GM10248 (cell line): Measurements from ENCODE around the gene CCDC85C.

Experiments used
- CTCF ChIA-PET: fragments of 300-600 bp; sonication (Branson Sonifier 250); formaldehyde crosslinking; extraction: SDS; loops from one replicate; lab custom pipeline; 2021; ENCODE audit warnings: antibody characterized with exemption; lab: Yijun Ruan, JAX
- POLR2A ChIA-PET: fragments of 350-650 bp; sonication (Branson Sonifier 250); formaldehyde crosslinking; extraction: SDS; loops from one replicate; lab custom pipeline; 2020; ENCODE audit warnings: antibody characterized with exemption; lab: Yijun Ruan, JAX
- DNase-seq: peaks from one replicate; pipeline ENCODE4 v3.0.0; 2012; ENCODE audit errors: extremely low spot score
- TF ChIP-seq, protein P1 (sequence below): IDR thresholded peaks from 2 replicates; pipeline ENCODE4 v1.5.1; 2012; ENCODE audit warnings: mild to moderate bottlenecking, low read depth; ENCODE audit errors: extremely low read depth, missing control alignments, control extremely low read depth

CCDC85C gene

DNA sequence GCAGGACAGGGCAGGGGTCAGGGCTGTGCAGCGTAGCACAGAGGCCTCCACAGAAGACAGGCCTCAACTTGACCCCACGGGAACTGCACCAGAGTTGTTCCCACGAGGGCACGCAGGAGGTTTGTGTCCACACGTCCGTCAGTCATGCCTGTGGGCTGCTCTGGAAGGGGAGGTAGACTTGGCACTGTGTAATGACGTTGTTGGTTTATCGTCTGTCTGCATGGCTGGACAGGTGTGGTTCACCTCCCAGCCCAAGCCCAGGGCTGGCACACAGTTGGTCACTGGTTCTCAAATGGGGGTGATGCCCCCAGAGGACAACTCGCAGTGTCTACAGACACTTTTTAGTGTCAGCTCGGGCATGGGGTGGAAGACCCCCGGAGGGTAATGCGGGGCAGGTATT, 77.0 kb downstream of the CCDC85C start:
- ChIA-PET CTCF (interaction anchor here (2.3 kb wide), 1 partner anchor 11 kb away, joined by 7 read pairs; no protein-coding TSS in a partner anchor), POLR2A (no interaction called here)
- DNase-seq, result no peak
- TF ChIP-seq, protein P1, sequence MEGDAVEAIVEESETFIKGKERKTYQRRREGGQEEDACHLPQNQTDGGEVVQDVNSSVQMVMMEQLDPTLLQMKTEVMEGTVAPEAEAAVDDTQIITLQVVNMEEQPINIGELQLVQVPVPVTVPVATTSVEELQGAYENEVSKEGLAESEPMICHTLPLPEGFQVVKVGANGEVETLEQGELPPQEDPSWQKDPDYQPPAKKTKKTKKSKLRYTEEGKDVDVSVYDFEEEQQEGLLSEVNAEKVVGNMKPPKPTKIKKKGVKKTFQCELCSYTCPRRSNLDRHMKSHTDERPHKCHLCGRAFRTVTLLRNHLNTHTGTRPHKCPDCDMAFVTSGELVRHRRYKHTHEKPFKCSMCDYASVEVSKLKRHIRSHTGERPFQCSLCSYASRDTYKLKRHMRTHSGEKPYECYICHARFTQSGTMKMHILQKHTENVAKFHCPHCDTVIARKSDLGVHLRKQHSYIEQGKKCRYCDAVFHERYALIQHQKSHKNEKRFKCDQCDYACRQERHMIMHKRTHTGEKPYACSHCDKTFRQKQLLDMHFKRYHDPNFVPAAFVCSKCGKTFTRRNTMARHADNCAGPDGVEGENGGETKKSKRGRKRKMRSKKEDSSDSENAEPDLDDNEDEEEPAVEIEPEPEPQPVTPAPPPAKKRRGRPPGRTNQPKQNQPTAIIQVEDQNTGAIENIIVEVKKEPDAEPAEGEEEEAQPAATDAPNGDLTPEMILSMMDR, result no peak

DNA sequence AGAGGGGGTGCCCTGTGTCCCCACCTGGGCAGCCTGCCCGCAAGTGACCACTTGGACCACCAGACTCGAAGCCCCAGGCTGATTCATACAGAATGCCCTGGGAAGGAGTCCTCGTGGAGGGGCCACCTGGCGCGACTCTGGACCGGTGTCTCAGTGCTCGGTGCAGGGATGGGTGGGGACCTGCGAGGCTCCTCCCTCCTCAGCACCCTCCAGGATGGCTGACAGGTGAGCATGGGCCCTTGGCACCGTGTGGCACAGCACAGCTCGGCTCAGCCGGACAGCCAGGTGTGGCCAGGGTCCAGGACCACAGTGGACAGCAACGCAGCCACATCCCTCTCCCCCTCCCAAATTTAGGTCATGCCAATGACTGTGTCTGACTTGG, 78.3 kb downstream of the CCDC85C start:
- POLR2A ChIA-PET, result no interaction called here
- TF ChIP-seq, protein P1, result no peak
- no peak for DNase-seq
- CTCF ChIA-PET, result interaction anchor here (1.5 kb wide), 1 partner anchor 103 kb away, joined by 5 read pairs; no protein-coding TSS in a partner anchor

DNA sequence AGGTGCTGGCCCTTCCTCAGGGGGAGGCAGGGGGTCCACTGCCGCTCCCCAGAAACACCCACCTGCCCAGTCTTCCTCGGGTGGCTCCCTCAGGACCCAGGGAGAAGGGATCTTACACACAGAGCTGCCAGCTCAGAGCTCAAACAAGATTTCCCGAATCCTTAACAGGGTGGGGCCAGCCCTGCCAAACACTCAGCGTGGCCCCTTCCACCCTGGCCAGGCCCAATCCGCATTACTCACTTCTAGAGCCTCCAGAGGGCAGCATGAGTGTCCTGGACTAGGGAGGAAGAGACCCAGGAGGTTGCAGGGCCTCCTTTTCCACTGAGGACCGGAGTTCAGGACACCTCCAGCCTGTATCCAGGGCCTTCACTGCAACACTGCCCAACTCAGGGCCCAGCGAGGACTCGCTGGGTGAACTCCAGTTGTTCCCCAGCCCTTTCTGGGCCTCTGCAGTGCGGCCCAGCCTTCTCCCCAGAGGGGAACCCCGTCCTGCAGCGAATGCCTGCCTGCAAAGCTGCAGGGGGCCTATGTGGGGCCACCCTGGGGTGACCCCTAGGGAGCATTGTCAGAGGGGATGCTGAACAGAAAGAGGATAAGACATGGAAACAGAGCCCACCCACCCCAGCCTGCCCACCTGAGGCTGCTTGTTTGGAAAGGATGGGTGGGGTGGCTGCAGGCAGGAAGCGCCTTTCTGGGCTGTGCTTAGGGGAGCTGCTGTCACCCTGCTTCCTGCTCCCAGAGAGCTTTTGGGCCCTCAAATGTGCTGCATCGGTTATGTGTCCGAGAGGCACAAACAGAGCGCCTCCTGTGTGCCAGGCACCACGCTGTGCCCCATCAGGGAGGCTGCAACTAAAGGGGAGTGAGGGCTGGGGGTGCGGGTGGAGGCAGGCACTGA, 79.0 kb downstream of the CCDC85C start:
- POLR2A ChIA-PET, result no interaction called here
- TF ChIP-seq, protein P1, result peak; percentile 14
- no peak for DNase-seq
- CTCF ChIA-PET, result interaction anchor here (0.8 to 1.5 kb wide), 2 partner anchors 8 to 104 kb away, joined by 3 to 5 read pairs; no protein-coding TSS in a partner anchor

DNA sequence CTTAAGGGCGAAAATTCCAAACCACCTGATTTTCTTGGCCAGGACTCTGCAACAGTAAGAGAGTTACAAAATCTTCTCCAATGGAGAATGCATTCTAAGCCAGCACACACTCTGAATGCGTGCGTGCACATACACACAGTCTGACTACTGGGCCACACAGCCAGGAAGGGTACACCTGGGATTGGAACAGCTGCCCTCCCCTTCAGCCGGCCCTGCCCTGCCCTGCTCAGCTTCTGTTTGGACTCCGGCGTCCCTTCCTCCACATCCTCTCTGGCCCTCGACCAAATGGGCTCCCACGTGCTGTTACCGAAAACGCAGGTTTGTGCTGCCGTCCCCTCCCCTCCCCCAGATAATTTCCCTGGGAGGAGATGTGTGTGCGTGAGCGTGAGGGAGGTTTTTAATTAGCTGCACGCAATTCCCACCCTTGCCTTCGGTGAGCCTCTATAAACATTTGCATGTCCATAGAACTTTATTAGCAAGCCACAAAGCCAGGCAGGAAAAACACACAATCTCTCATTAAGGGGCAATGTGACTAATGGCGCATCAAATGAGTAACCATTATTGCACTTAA, 79.8 kb downstream of the CCDC85C start:
- POLR2A ChIA-PET, result interaction anchor here (0.6 kb wide), 1 partner anchor 102 kb away, joined by 3 read pairs; no protein-coding TSS in a partner anchor
- TF ChIP-seq, protein P1, result no peak
- DNase-seq, result no peak
- CTCF ChIA-PET, result interaction anchor here (0.8 to 1.6 kb wide), 2 partner anchors 9 to 104 kb away, joined by 3 to 7 read pairs; no protein-coding TSS in a partner anchor

DNA sequence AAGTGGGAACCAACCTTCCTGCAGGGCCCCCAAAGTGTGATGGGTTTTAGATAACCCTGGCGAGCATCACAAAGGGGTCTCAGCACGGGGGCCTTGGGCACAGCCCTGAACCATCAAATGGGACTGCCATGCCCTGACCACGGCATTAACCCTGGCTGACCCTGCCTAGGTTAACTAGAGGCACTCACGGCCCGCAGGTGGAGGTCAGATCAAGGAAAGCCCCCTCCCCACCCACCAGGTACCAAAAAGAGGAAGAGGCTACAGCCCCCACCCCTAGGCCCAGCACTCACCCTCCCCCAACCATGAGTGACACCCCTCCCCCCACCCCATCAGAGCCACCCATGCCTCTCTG, 80.3 kb downstream of the CCDC85C start:
- ChIA-PET POLR2A (interaction anchor here (0.6 kb wide), 1 partner anchor 103 kb away, joined by 3 read pairs; no protein-coding TSS in a partner anchor), CTCF (interaction anchor here (1.6 kb wide), 1 partner anchor 105 kb away, joined by 7 read pairs; no protein-coding TSS in a partner anchor)
- no peak for DNase-seq
- TF ChIP-seq, protein P1, result no peak

DNA sequence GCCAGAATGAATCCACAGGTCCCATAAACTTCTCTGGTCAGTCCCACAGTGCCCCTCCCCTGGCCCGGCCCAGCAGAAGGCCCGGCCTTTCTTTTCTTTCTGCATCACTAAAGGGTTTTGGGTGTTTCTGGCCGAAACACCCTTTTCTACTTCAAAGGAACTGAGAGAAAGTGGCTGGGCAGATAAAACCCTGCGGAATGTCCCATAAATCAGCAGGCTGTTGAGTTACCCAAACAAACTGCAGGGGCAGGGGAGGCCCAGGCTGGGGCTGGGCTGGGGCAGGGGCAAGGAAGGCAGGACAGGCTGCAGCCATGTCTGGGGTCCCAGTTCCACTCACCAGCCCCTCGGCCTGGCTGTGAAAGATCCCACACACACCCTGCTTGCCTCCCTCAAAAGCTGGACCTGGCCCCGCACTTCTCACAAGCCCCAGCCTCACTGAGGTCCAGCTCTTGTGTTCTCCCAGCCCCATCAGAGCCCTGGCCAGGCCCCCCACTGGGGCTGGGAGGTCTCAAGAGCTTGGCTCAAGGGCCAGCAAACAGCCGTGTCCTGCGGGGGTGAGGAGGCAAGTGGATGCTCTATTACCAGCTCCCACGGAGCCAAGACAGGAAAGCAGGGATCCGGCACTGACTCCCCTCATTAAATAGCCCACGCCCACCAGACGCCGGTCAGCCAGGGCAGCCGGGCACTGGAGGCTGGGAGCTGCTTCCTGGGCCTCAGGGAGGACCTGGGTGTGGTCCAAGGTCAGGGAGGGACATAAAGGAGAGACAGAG, 80.9 kb downstream of the CCDC85C start:
- DNase-seq, result no peak
- POLR2A ChIA-PET, result interaction anchor here (0.6 kb wide), 1 partner anchor 103 kb away, joined by 3 read pairs; no protein-coding TSS in a partner anchor
- TF ChIP-seq, protein P1, result no peak
- CTCF ChIA-PET, result interaction anchor here (1.6 kb wide), 1 partner anchor 105 kb away, joined by 7 read pairs; no protein-coding TSS in a partner anchor
